Ishikawa (cell line): ENCODE data around the gene MAT2A.

Experiments used
- CEBPB ChIP-seq: IDR thresholded peaks from 2 replicates; pipeline ENCODE4 v1.6.1; 2012
- CREB1 ChIP-seq: IDR thresholded peaks from 2 replicates; pipeline ENCODE4 v1.6.1; 2012; ENCODE audit warnings: low read depth
- EP300 ChIP-seq: IDR thresholded peaks from 2 replicates; pipeline ENCODE4 v1.6.1; 2012; ENCODE audit warnings: borderline replicate concordance
- FOXM1 ChIP-seq: IDR thresholded peaks from 2 replicates; pipeline ENCODE4 v1.6.1; 2012; ENCODE audit warnings: low read depth, borderline replicate concordance
- MAX ChIP-seq: IDR thresholded peaks from 2 replicates; pipeline ENCODE4 v1.6.1; 2012
- NFIC ChIP-seq: IDR thresholded peaks from 2 replicates; pipeline ENCODE4 v1.6.1; 2012
- RAD21 ChIP-seq: IDR thresholded peaks from 2 replicates; pipeline ENCODE4 v1.6.1; 2012; ENCODE audit warnings: low read depth
- REST ChIP-seq: IDR thresholded peaks from 2 replicates; pipeline ENCODE4 v1.6.1; 2012; ENCODE audit warnings: low read depth, mild to moderate bottlenecking
- TAF1 ChIP-seq: IDR thresholded peaks from 2 replicates; pipeline ENCODE4 v1.6.1; 2012; ENCODE audit warnings: low read depth, mild to moderate bottlenecking
- USF1 ChIP-seq: IDR thresholded peaks from 2 replicates; pipeline ENCODE4 v1.6.1; 2012
- YY1 ChIP-seq: IDR thresholded peaks from 2 replicates; pipeline ENCODE4 v1.6.1; 2012; ENCODE audit warnings: low read depth

- TF ChIP-seq USF1, result no peak
- TF ChIP-seq MAX, result no peak
- no peak for TF ChIP-seq EP300
- TF ChIP-seq REST, result no peak
- no peak for TF ChIP-seq TAF1
- TF ChIP-seq CREB1, result no peak
- no peak for TF ChIP-seq FOXM1
- TF ChIP-seq CEBPB, result no peak
- no peak for TF ChIP-seq YY1
- TF ChIP-seq RAD21, result no peak
- no peak for TF ChIP-seq NFIC
Observed at GRCh38 chr2:85547859-85548607, 9.1 kb downstream of the MAT2A start.
